Smooth muscle cell of the brain vasculature (primary cell): ENCODE data around the gene RPS16.

Source experiments
- DNase-seq: peaks from one replicate; pipeline ENCODE4 v3.0.0-alpha.2; 2012; ENCODE audit warnings: low read depth, low spot score

RPS16 gene

DNA sequence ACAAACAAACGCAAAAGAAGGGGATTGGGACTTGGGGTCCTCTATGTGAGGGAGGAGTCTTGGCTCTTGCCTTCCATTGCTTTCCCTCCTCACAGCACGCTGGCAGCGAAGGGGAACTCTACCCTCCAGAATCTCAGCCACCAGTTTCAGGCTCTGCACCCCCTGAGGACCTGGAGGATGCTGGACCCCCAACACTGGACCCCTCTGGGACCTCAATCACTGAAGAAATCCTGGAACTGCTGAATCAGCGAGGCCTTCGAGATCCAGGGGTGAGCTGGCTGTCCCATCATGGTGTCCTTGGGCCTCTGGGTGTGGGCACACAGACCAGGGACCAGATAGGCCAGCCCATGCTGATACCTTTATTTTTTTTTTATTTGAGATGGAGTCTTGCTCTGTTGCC is 13.7 kb downstream of the RPS16 start:
- no peak for DNase-seq

DNA sequence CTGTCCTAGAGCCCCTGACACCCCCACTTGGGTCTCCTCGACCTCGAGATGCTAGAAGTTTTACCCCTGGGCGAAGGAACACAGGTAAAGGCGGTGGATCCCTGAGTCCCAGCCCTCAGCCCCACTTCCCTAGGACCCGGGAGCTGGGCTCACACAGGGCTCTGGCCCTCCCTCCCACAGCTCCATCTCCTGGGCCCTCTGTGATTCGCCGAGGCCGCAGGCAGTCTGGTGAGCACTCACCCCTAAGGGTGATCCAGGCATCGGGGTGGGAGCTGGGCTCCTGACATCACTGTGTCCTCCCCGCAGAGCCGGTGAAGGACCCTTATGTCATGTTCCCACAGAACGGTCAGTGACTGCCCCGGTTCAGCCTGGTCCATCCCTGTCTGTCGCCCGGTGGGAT is 15.0 kb downstream of the RPS16 start:
- DNase-seq: no peak

DNA sequence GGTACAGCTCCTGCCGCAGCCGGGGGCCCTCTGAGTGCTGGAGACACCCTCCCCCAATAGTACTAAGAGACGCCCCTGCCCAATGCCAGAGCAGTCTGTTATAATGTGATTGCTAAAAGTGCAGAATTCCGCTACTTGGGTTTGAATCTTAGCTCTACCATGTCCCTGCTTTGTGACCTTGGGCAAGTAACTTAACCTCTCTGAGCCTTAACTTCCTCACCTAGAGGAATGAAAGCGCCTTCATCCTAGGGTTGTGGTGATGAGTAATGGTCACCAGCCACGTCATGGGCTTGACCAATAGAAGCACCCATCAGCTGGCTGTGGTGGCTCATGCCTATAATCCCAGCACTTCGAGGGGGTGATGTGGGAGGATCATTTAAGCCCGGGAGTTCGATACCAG is 16.7 kb downstream of the RPS16 start:
- no peak for DNase-seq

DNA sequence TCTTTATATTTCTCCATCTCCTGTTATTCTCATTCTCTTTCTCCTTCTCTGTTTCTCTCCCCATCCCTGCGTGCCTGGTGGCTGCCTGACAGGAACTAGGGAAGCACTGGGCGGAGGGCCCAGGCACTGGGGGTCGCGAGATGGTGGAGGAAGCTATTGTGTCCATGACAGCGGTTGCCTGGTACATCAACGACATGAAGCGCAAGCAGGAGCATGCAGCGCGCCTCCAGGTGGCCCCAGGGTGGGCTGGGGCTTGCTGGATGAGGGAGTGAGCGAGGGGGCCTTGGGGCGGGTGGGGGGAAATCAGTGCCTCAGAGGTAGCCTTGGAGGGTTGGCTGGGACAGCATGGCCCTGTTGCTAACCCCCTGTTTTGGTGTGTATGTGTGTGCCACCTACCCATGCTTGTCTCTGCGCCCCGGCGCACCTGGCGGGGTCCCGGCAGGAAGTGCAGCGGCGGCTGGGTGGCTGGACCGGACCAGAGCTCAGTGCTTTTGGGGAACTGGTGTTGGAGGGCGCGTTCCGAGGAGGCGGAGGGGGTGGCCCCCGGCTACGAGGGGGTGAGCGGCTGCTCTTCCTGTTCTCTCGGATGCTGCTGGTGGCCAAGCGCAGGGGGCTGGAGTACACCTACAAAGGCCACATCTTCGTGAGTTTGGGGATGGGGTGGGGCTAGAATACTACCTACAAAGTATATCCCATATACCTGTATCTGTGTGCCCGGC is 18.1 kb downstream of the RPS16 start:
- no peak for DNase-seq

DNA sequence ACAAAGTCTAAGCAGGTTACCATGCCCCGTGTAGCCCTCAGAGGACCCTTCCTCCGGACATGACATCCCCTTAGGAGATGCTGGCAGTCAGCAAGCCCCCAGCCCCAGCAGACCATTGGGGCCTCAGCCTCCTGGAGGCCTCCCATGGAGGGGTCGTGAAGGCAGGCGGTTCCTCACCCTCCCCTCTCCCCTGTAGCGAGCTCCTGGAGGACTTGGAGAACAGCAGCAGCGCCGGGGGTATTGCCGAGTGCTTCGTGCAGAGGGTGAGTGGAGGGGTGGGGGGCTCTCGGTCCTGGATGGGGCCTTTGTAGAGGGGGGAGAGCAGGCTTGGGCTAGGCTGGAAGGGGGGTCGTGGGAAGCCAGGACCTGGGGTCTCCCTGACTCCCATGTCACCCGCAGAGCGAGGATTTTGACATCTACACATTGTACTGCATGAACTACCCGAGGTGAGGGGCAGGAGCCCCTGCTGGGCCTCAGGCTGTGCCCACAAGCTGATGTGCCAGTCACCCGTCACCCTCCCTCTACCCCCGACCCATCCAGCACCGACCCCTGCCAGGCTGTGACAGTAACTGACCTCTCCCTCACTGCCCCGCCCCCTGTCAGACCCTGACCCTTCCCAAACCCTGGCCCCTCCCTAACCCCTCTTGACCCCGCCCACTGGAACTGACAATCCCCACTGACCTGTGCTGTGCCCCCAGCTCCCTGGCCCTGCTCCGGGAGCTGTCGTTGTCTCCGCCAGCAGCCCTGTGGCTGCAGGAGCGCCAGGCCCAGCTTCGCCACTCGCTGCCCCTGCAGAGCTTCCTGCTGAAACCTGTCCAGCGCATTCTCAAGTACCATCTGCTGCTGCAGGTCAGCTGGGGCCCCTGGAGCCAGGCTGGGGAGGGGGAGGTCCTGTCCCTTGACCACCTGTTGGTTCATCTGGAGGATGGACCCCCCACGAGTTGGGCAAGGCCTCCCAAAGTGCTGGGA is 19.3 kb downstream of the RPS16 start:
- no peak for DNase-seq

DNA sequence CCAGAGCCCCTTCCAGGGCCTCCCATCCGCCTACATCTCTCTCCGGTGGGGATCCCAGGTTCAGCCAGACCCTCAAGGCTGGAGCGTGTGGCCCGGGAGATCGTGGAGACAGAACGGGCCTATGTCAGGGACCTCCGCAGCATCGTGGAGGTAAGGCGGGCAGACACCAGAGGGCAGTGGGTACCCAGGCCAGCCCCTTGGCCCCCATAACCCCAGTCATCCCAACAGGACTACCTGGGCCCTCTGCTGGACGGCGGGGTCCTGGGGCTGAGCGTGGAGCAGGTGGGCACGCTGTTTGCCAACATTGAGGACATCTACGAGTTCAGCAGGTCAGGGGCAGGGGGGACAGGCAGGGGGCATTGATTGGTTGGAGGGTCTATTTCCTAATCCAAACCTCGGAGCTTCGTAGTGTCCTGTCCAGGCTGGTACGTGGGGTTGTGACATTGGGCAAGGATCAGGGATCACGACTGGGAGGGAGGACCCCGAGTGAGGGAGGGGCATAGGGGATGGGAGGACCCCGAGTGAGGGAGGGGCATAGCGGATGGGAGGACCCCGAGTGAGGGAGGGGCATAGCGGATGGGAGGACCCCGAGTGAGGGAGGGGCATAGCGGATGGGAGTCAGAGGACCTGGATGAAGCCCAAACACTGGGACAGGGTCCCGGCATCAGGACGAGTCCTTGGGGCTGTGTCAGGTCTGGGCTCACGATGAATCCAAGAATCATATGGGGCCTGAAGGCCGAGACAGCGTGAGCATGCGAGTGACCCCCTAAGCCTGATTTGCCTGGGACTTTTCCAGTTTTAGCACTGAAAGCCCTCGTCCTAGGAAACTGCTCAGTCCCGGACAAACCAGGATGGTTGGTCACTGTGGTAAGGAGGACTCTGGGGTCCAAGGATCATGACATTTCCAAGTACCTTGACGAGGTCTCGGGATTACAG is 20.4 kb downstream of the RPS16 start:
- no peak for DNase-seq

DNA sequence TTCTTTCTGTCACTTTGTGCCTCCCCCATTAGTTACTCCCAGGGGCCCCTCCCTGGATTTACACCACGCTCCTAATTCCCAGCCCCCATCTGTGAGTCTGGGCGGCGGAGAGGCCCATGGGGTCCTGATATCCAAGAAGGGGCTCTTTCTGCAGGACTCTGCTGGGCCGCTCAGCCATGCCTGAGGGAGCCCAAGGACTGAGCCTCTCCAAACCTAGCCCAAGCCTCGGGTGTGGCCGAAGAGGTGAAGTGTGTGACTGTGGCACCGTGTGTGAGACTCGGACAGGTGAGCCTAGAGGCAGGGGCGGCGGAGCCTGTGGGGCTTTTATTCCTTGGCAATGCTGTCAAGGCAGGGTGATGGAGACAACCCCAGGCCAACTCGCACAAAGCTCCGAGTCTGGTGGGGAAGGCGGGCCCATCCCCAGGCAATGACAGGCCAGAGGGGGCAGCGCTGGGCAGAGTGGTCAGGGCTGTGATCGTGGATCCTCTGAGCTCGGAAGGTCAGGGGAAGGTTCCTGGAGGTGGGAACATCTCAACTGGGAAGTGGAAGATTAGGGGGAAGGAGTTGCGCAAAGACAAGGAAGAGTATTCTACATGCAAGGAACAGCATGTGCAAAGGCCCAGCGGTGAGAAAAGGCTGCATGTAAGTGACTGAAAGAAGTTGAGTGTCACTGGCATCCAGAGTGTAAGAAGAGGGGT is 21.7 kb downstream of the RPS16 start:
- DNase-seq: no peak

DNA sequence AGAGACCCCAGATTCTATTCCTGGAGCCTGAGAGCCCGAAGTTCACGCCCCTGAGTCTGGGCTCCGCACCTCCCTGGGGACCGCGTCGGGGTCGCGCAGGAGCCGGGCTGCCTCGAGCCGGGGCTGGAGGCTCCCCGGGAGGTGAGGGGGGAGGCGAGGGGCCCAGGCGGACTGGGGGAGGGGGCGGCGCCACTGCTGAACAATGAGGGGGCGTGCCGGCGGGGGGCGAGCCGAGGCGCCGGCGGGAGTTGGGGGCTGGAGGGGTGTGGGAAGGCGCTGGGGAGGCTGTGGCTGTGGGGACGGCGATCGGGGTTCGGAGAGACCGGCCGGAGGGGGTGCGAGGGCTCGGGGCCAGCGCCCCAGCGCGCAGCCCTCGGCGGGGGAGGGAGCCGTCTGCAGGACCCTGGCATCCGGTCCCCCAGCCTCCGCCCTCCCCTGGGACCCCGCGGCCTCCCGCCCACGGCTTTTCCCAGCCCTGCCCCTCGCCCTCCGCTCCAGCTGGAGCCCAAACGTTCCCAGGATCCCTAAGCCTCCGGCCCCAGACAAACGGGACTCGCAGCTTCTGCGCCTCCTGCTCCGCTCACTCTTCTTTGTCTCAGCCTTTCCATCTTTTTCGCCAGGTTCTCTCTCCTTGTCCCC is 22.4 kb downstream of the RPS16 start:
- no peak for DNase-seq

DNA sequence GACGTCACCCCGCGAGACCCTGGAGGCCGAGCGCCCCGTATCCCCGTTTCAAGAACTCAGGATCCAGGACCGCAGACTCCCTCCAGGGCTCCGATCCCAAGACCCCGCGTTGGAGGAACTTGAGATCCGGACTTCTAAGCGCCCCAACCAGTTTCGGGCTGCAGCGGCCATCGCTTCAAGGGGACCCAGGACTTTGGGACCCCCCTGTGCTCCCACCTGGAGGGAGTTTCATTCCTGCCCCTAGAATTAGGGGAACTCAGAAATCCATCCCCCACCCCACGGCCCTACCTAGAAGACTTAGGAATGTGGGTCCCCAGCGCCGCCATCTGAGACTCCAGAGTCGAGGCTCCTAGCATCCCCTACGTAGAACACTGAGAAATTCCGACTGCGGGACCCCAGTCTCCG is 22.9 kb downstream of the RPS16 start:
- no peak for DNase-seq

DNA sequence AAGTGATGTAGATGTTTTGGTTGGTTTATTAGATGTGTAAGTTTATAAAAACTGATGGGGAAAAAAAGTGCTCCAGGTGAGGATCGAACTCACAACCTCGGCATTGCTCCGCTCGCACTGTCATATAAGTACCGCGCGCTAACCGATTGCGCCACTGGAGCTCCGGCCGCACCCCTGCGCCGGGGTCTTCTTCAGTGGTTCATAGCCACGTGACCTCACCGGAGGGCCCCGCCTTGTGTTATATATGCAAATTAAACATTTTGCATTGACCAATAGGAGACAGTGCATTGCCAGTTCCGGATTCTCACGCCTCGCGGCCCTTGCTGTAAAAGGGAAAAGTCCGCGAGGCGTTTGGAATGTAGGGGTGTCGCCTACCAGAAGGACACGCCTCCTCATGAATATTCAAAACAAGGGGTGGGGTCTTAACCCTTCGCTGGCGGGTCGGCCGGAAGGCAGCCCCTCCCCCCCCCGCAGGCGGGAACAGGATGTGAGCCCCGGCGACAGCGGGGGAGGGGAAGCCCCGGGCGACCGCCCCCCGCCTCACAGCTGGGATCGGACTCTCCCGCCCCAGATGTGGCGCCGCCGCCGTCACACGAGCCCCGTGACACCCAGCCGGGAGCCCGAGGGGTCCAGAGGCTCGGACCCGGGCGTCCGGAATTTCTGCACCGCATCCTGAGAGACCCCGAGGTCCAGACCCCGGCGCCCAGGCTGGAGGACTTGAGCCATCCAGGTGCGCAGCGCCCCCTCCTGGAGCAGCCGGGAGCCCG is 23.5 kb downstream of the RPS16 start, which contains the start of gene PLEKHG2:
Gene PLEKHG2, plus strand, starts transcription at position 570 of the 767 bp plus-strand sequence. CDS start 1,418 bp downstream, outside the sequence.
- peak; percentile 99 for DNase-seq

DNA sequence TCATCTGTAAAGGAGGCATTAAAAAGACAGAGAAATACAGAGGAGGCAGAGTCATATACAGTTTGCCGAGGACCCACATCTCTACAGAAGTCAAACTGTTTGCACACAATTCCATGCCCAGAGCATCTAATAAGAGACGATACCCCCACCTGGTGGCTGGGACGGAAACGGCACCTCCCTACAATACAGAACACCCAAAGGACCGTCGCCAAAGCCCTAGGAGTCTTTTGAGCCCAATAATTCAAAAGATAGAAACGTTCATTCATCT is 24.0 kb downstream of the RPS16 start:
- DNase-seq: peak; percentile 88

DNA sequence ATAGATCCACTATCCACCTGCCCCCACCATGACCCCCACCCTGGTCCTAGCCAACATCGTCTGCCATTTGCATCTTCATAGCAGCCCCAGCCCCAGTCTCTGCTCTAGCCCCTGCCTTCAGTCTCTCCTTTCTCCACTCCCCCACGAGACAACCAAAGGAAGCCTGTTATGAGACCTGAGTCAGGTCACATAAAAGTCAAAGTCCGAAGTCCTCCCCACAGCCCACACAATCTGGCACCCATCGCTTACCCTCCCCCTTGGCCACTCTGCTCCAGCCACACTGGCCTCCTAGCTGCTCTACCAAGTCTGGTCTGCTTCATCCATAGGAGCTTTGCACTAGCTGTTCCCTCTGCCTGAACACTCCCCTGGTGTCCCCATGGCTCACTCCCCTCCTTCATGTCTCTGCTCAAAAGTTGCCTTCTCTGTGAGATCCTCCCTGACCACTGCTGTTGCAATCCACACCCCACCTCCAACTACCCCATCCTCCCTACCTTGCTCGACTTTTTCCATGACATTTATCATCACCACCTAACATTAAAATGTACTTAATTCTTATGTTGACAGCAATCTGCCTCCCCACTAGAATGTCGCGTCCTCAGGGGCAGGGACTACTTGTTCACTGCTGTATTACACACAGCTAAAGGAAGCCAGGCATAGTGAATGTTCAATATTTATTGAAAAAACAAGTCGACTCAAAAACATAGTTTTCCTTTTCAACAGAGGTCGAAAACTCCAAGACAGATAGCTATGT is 24.5 kb downstream of the RPS16 start:
- DNase-seq: no peak

DNA sequence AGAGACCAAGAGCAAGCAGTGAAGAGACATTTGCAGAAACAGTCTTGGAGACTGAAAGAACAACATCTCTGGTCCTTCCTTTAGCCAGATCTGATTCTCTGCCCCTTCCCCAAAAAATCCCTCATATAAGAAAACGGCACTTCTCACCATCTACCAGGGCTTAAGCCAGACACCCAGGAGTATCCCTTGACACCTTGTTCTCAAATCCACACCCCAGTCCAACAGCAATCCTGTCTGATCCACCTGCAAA is 25.0 kb downstream of the RPS16 start:
- no peak for DNase-seq

DNA sequence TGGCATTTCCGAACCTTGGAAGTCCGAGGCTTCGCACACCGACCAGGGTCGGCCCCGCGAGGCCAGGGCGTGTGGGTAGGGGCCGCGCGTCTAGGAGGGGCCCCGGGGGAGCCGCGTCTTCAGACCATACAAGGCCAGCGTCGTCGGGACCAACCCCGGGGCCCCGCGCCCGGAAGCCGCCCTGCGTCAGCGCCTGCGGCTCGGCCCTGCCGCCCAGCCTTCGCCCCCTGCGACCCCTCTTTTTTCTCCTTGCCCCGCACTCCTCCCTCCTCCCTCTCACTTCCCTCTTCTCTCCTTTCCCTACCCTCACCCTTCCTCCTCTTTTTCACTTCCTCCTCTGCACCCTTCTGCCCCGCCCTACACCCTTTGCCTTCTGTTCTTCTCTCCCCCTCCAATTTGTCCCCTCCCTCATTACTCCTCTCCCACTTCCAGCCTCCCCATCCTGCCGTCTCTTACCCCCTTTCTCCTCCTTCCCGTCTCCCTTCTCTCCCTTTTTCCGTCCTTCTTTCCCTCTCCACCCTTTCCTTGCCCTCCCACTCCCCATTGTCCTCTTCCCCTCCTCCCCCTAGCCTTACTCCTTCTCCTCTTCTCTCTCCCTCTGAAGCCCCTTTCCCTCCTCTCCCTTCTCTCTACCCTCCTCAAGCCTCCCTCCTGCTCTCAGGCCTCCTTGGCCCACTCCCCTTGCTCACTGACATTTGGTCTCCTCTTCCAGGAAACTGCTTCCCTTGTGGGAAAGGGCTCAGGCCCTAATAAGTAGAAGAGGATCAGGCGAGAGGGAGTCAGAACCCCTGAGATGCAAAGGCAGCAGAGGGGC is 25.5 kb downstream of the RPS16 start:
- DNase-seq: no peak

DNA sequence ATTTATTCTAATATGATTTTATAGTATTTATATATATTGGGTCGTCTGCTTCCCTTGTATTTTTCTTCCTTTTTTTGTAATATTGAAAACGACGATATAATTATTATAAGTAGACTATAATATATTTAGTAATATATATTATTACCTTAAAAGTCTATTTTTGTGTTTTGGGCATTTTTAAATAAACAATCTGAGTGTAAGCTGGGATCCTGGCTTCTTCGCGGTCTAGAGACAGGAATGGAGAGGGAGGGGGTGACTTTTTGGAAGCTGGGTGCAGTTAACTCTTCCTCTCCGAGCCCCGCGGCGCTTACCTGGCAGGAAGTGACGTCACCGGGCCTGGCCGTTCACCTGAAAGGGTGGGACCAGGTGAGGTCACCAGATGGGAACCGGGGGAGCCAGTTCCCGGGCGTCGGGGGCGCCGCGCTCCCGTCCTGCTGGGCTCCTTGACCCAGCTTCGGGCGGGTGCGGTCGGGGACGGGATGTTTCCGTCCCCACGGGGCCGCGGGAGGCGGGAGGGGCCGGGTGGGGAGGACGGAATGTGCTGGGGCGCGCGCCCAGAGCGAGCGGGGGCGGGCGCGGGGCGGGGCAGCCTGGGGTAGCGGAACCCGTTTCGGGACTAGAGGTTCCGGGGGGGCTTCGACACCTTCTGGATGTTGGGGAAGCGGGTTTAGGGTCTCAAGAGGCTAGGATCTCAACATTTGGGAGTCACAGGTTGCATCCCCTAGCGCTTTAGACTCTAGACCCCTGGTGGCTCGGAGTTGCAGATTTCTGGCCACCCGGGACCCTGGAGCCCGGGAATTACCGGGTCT is 26.3 kb downstream of the RPS16 start:
- no peak for DNase-seq

DNA sequence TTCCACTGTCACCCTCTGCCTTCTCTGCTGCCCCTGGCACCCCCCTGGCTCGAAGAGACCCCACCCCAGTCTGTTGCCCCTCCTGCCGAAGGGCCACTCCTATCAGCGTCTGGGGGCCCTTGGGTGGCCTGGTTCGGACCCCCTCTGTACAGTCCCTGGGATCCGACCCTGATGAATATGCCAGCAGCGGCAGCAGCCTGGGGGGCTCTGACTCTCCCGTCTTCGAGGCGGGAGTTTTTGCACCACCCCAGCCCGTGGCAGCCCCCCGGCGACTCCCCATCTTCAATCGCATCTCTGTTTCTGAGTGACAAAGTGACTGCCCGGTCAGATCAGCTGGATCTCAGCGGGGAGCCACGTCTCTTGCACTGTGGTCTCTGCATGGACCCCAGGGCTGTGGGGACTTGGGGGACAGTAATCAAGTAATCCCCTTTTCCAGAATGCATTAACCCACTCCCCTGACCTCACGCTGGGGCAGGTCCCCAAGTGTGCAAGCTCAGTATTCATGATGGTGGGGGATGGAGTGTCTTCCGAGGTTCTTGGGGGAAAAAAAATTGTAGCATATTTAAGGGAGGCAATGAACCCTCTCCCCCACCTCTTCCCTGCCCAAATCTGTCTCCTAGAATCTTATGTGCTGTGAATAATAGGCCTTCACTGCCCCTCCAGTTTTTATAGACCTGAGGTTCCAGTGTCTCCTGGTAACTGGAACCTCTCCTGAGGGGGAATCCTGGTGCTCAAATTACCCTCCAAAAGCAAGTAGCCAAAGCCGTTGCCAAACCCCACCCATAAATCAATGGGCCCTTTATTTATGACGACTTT is 27.1 kb downstream of the RPS16 start:
- DNase-seq: no peak
